Endothelial cell of umbilical vein (primary cell): ENCODE results near the gene DGCR8.

Experiments used
- CTCF ChIP-seq, 2 donors: IDR thresholded peaks; 1 replicate in 1 of 2; 2 replicates in 1 of 2; pipeline ENCODE4 v1.5.1; 2011; ENCODE audit warnings: low read length in 2 of 2, mild to moderate bottlenecking in 2 of 2, moderate library complexity in 2 of 2, control low read depth in 1 of 2, inconsistent platforms in 1 of 2, low read depth in 1 of 2; ENCODE audit not compliant: insufficient read depth in 1 of 2; ENCODE audit errors: extremely low read depth in 1 of 2
- EZH2 ChIP-seq: IDR thresholded peaks from 2 replicates; pipeline ENCODE4 v1.6.1; 2012; ENCODE audit warnings: borderline replicate concordance, low read depth, mild to moderate bottlenecking, moderate library complexity, low read length, inconsistent platforms; ENCODE audit not compliant: severe bottlenecking
- JUN ChIP-seq: IDR thresholded peaks from 2 replicates; pipeline ENCODE4 v1.6.1; 2011; ENCODE audit warnings: borderline replicate concordance, low read depth; ENCODE audit not compliant: insufficient read length, insufficient read depth
- MAX ChIP-seq: IDR thresholded peaks from 2 replicates; pipeline ENCODE4 v1.6.1; 2011; ENCODE audit not compliant: insufficient read depth, insufficient read length
- MYC ChIP-seq: IDR thresholded peaks from one replicate; pipeline ENCODE4 v1.6.1; 2011; ENCODE audit warnings: mild to moderate bottlenecking, low read depth, low read length
- POLR2A ChIP-seq: IDR thresholded peaks from 2 replicates; pipeline ENCODE4 v1.6.1; 2012; ENCODE audit warnings: low read depth, mild to moderate bottlenecking, control low read depth, low read length
- POLR2AphosphoS5 ChIP-seq: IDR thresholded peaks from 2 replicates; pipeline ENCODE4 v1.6.1; 2012; ENCODE audit warnings: low read depth, mild to moderate bottlenecking, control low read depth, low read length, moderate library complexity; ENCODE audit not compliant: insufficient read depth

GRCh38 chr22:20090730-20091240, 10.7 kb downstream of the DGCR8 start:
- TF ChIP-seq JUN (no peak), CTCF (IDR thresholded peaks at IDR 0.05; ENCODE audit: extremely low read depth in 1 of 2, insufficient read depth in 1 of 2, low read depth in 1 of 2, low read length in 2 of 2) (no peak), EZH2 (no peak), POLR2A (no peak), POLR2AphosphoS5 (no peak), MAX (no peak), MYC (no peak)
